Measurements from ENCODE around the gene PTPRN2. TPM values are rescaled to one million over a fixed set of nuclear protein-coding genes. Genes with fewer than 3 reads are reported as not detected.

PTPRN2 gene
- total and polyA plus RNA-seq, 2 donors (not counting 1 experiment from before 2014, with no cell fraction given) = 0.54 to 1.2 TPM

DNA sequence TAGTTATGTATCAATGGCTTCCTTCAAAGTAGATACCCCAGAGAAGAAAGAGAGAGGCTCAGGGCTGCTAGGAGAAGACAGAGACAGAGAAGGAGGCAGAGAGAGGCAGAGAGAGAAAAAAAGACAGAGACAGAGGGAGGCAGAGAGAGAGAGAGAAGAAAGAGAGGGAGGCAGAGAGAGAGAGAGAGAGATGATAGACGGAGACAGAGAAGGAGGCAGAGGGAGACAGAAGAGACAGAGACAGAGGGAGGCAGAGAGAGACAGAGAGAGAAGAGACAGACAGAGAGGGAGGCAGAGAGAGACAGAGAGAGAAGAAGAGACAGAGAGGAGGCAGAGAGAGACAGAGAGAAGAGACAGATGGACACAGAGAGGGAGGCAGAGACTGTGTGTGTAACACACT is 1062.9 kb downstream of the PTPRN2 start:
- Histone ChIP-seq H4K20me1 (ENCODE audit: control insufficient read depth, extremely low read depth, insufficient read depth, low read length) (no peaks in the 10 kb centered on the region), H3K9ac (ENCODE audit: insufficient read depth, low read length) (no peak overlapping the region), H3K27ac (ENCODE audit: insufficient read depth, low read length) (no peak overlapping the region), H3K4me1 (ENCODE audit: control insufficient read depth, extremely low read depth, insufficient read depth, low read length) (no peaks in the 10 kb centered on the region), H3K4me2 (ENCODE audit: extremely low read depth, insufficient read depth, low read length) (no peak overlapping the region), H3K9me3 (ENCODE audit: control insufficient read depth, insufficient read depth, low read depth, low read length) (no peaks in the 10 kb centered on the region), H2AFZ (ENCODE audit: low read length) (no peak overlapping the region), H3K36me3 (ENCODE audit: control insufficient read depth, insufficient read depth, low read length) (no peaks in the 10 kb centered on the region), H3K79me2 (ENCODE audit: control insufficient read depth, insufficient read depth, low read length) (no peaks in the 10 kb centered on the region), H3K27me3 (ENCODE audit: control insufficient read depth, insufficient read depth, low read length) (no peaks in the 10 kb centered on the region), H3K4me3 (replicated peaks in 1 of 4; ENCODE audit: control extremely low read depth in 1 of 4, insufficient read depth in 1 of 4, low read depth in 3 of 4, low read length in 4 of 4) (no peak overlapping the region)
- no peak for TF ChIP-seq EZH2 (IDR thresholded peaks at IDR 0.05; ENCODE audit: low read length, missing control alignments)
- TF ChIP-seq, protein P1, sequence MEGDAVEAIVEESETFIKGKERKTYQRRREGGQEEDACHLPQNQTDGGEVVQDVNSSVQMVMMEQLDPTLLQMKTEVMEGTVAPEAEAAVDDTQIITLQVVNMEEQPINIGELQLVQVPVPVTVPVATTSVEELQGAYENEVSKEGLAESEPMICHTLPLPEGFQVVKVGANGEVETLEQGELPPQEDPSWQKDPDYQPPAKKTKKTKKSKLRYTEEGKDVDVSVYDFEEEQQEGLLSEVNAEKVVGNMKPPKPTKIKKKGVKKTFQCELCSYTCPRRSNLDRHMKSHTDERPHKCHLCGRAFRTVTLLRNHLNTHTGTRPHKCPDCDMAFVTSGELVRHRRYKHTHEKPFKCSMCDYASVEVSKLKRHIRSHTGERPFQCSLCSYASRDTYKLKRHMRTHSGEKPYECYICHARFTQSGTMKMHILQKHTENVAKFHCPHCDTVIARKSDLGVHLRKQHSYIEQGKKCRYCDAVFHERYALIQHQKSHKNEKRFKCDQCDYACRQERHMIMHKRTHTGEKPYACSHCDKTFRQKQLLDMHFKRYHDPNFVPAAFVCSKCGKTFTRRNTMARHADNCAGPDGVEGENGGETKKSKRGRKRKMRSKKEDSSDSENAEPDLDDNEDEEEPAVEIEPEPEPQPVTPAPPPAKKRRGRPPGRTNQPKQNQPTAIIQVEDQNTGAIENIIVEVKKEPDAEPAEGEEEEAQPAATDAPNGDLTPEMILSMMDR (conservative IDR thresholded peaks at IDR 0.05 in 1 of 2, IDR thresholded peaks at IDR 0.05 in 1 of 2; ENCODE audit: low read depth in 1 of 2, low read length in 2 of 2) = no peak
- no peak for DNase-seq (ENCODE audit: low read depth in 2 of 2)

DNA sequence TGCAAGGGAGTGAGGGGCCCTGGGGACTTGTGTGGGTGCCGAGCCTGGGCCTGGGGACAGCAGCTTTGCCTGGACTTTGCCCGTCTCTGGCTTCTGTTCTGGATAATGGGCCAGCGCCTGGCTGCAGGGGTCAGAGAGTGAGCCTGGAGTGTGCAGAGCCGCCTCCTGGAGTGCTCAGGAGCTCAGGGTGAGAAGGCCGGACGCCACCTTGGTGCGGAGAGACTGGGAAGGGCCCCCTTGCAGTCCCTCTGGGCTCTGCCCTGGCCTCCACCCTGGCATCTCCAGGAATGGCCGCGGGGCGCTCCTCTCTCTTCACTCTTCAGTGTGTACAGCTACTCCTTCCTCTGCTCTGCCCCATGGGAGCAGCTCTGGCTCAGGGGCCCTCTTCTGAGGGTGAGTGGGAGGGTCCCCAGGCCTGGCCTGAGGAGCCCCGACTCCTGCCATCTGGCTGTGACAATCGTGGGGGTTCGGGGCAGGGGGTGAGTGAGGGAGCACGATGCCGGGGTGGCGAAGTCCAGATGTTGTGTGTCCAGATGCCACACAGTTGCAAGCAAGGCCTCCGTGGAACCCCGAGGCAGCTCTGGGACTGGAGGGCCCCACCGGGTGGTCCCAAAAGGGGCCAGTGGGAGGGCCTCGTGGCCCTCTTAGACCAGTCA is 1063.7 kb downstream of the PTPRN2 start:
- H3K4me3 ChIP-seq (replicated peaks in 1 of 4; ENCODE audit: control extremely low read depth in 1 of 4, insufficient read depth in 1 of 4, low read depth in 3 of 4, low read length in 4 of 4) = no peak overlapping the region
- no peak overlapping the region for H3K27ac ChIP-seq (ENCODE audit: insufficient read depth, low read length)
- DNase-seq (ENCODE audit: low read depth in 2 of 2) = no peak
- TF ChIP-seq EZH2 (IDR thresholded peaks at IDR 0.05; ENCODE audit: low read length, missing control alignments) = no peak
- TF ChIP-seq, protein P1 (conservative IDR thresholded peaks at IDR 0.05 in 1 of 2, IDR thresholded peaks at IDR 0.05 in 1 of 2; ENCODE audit: low read depth in 1 of 2, low read length in 2 of 2) = no peak
- no peaks in the 10 kb centered on the region for H3K79me2 ChIP-seq (ENCODE audit: control insufficient read depth, insufficient read depth, low read length)
- no peak overlapping the region for H2AFZ ChIP-seq (ENCODE audit: low read length)
- H3K4me2 ChIP-seq (ENCODE audit: extremely low read depth, insufficient read depth, low read length) = no peak overlapping the region
- H4K20me1 ChIP-seq (ENCODE audit: control insufficient read depth, extremely low read depth, insufficient read depth, low read length) = no peaks in the 10 kb centered on the region
- no peaks in the 10 kb centered on the region for H3K36me3 ChIP-seq (ENCODE audit: control insufficient read depth, insufficient read depth, low read length)
- H3K27me3 ChIP-seq (ENCODE audit: control insufficient read depth, insufficient read depth, low read length) = no peaks in the 10 kb centered on the region
- H3K4me1 ChIP-seq (ENCODE audit: control insufficient read depth, extremely low read depth, insufficient read depth, low read length) = no peaks in the 10 kb centered on the region
- no peak overlapping the region for H3K9ac ChIP-seq (ENCODE audit: insufficient read depth, low read length)
- H3K9me3 ChIP-seq (ENCODE audit: control insufficient read depth, insufficient read depth, low read depth, low read length) = no peaks in the 10 kb centered on the region

DNA sequence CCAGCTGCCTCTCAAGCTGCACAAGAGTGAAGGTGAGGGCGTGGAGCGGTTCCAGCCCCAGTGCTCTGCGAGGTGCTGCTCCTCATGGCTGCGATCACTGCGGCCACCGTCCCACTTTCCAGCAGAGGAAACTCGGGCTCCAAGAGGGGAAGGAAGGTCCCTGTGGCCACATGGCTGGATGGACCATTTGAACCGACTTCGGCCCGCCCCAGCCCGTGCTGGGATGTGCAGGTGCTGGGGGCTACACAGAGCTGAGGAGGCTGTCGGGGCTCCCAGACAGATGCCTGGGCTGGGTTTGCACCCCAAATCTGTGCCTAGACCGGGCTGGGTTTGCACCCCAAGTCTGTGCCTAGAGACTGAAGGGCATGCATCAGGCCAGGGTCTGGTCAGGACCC is 1064.3 kb downstream of the PTPRN2 start:
- no peak overlapping the region for H2AFZ ChIP-seq (ENCODE audit: low read length)
- H3K9me3 ChIP-seq (ENCODE audit: control insufficient read depth, insufficient read depth, low read depth, low read length) = no peaks in the 10 kb centered on the region

More for the DNA sequence above, 1064.3 kb downstream of the PTPRN2 start:
- Histone ChIP-seq H3K79me2 (ENCODE audit: control insufficient read depth, insufficient read depth, low read length) (no peaks in the 10 kb centered on the region), H3K27ac (ENCODE audit: insufficient read depth, low read length) (no peak overlapping the region), H3K36me3 (ENCODE audit: control insufficient read depth, insufficient read depth, low read length) (no peaks in the 10 kb centered on the region), H3K4me1 (ENCODE audit: control insufficient read depth, extremely low read depth, insufficient read depth, low read length) (no peaks in the 10 kb centered on the region), H3K27me3 (ENCODE audit: control insufficient read depth, insufficient read depth, low read length) (no peaks in the 10 kb centered on the region), H3K4me3 (replicated peaks in 1 of 4; ENCODE audit: control extremely low read depth in 1 of 4, insufficient read depth in 1 of 4, low read depth in 3 of 4, low read length in 4 of 4) (no peak overlapping the region), H3K9ac (ENCODE audit: insufficient read depth, low read length) (no peak overlapping the region), H4K20me1 (ENCODE audit: control insufficient read depth, extremely low read depth, insufficient read depth, low read length) (no peaks in the 10 kb centered on the region), H3K4me2 (ENCODE audit: extremely low read depth, insufficient read depth, low read length) (no peak overlapping the region)
- TF ChIP-seq EZH2 (IDR thresholded peaks at IDR 0.05; ENCODE audit: low read length, missing control alignments) = no peak
- TF ChIP-seq, protein P1 (conservative IDR thresholded peaks at IDR 0.05 in 1 of 2, IDR thresholded peaks at IDR 0.05 in 1 of 2; ENCODE audit: low read depth in 1 of 2, low read length in 2 of 2) = no peak
- DNase-seq (ENCODE audit: low read depth in 2 of 2) = no peak

Data from fibroblast of lung (primary cell).